Activated naive CD4-positive, alpha-beta T cell treated with anti-CD3 and anti-CD28 coated beads for 36 hours (primary cell): Measurements from ENCODE around the gene ADSL. TPM values are rescaled to one million over a fixed set of nuclear protein-coding genes. Genes with fewer than 3 reads are reported as not detected.

Experiments used
- CTCF ChIA-PET: fragments of 350-600 bp; sonication (Branson Sonifier 250); formaldehyde crosslinking; loops from one replicate; lab custom pipeline; 2021; ENCODE audit warnings: antibody characterized with exemption; lab: Charles Lee
- DNase-seq: peaks from one replicate; pipeline ENCODE4 v3.0.0-alpha.2; 2020
- H3K27ac Mint-ChIP-seq: one replicate; pipeline ENCODE4 v1.8.0; 2021; ENCODE audit warnings: mild to moderate bottlenecking, mixed read lengths
- H3K27me3 Mint-ChIP-seq: one replicate; pipeline ENCODE4 v1.8.0; 2021; ENCODE audit warnings: low read depth, mixed read lengths
- H3K36me3 Mint-ChIP-seq: one replicate; pipeline ENCODE4 v1.8.0; 2021; ENCODE audit warnings: low read depth, mixed read lengths
- H3K4me1 Mint-ChIP-seq: one replicate; pipeline ENCODE4 v1.8.0; 2021; ENCODE audit warnings: low read depth, mixed read lengths
- H3K4me3 Mint-ChIP-seq: one replicate; pipeline ENCODE4 v1.8.0; 2021; ENCODE audit warnings: mild to moderate bottlenecking, moderate library complexity, mixed read lengths
- H3K9me3 Mint-ChIP-seq: one replicate; pipeline ENCODE4 v1.8.0; 2021; ENCODE audit warnings: mixed read lengths
- intact Hi-C: fragments of 100-400 bp; cut with micrococcal nuclease; formaldehyde crosslinking; loops from one replicate; pipeline ENCODE4 v1.15.1; 2023
- total RNA-seq, 2 experiments: library from RNA; stranded (reverse); gene quantifications; one replicate each; pipeline ENCODE4 v1.2.3, GENCODE V29; 2021

ADSL gene
- total RNA-seq, 2 experiments from 2014 or later: 125 to 129 TPM

GRCh38 chr22:40345815-40346184 is 500 bp upstream of the ADSL start:
- Mint-ChIP-seq H3K27ac (peak overlapping the region; percentile 96), H3K9me3 (no peaks in the 10 kb centered on the region), H3K36me3 (peaks cover 28% of the 10 kb centered on the region), H3K27me3 (no peaks in the 10 kb centered on the region), H3K4me3 (peak overlapping the region; percentile 94), H3K4me1 (peaks cover 46% of the 10 kb centered on the region)
- DNase-seq: peak; percentile 68
- CTCF ChIA-PET: interaction anchor here (1.0 to 2.9 kb wide), 4 partner anchors 20 to 302 kb away, joined by 4 to 10 read pairs (median 6); no protein-coding TSS in a partner anchor
- intact Hi-C loops: loop anchor here (1.0 to 5.0 kb wide), 10 partner anchors 20 to 813 kb away; partner anchors contain the start of genes RPS19BP1 and TNRC6B

DNA sequence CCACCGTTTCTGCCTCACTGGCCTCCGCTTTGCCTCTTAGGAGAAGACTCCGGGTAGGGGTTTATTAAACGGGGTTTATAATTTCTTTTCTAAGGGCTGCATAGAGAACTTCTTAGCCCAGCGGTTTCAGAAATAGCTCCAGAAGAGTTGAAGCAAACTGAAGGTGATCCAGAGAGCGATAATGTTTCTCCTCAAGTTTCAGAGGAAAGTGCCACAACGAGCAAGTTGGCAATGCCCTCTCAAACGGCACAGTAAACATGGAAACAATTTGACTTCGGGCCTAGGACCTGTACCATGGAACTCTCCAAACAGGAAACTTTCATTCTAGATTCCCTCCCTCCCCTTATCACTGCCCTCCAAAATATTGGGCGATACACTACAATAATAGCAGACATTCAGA is 1.0 kb downstream of the ADSL start:
- Mint-ChIP-seq H3K9me3 (no peaks in the 10 kb centered on the region), H3K27ac (peak overlapping the region; percentile 96), H3K27me3 (no peaks in the 10 kb centered on the region), H3K4me1 (peaks cover 42% of the 10 kb centered on the region), H3K4me3 (peak overlapping the region; percentile 94), H3K36me3 (peaks cover 35% of the 10 kb centered on the region)
- CTCF ChIA-PET: interaction anchor here (0.6 to 2.9 kb wide), 40 partner anchors 9 to 813 kb away, joined by 3 to 10 read pairs (median 4); no protein-coding TSS in a partner anchor
- no peak for DNase-seq
- intact Hi-C loops: loop anchor here (2.0 to 5.0 kb wide), 5 partner anchors 144 to 815 kb away; partner anchors contain the start of gene RPS19BP1

DNA sequence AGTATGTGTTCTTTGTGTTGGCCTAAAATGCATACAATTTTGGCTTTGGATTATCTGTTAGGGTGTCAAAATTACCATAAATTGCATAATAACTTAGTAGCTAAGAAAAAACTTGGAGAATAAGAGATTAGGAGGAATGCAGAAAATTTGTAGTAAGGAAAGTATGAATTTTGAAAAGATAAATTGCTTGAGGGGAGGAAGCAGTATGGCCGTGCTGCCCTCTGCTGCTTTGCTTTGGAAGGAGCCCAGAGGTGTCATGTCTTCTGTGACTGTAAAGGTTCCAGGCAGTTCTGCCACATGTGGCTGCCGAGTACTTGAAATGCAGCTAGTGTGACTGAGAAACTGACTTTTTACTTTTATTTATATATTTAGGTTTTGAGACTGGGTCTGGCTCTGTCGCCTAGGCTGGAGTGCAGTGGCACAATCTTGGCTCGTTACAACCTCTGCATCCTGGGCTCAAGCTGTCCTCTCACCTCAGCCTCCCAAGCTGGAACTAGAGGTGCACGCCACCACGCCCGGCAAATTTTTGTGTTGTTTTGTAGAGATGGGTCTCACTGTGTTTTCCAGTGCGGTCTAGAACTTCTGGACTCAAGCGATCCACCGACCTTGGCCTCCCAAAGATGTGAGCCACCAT is 1.8 kb downstream of the ADSL start:
- H3K4me1 Mint-ChIP-seq: peaks cover 35% of the 10 kb centered on the region
- H3K27ac Mint-ChIP-seq: peak overlapping the region; percentile 96
- DNase-seq: peak; percentile 85
- CTCF ChIA-PET: interaction anchor here (0.6 to 2.9 kb wide), 48 partner anchors 8 to 814 kb away, joined by 3 to 10 read pairs (median 4); no protein-coding TSS in a partner anchor
- peaks cover 41% of the 10 kb centered on the region for H3K36me3 Mint-ChIP-seq
- no peaks in the 10 kb centered on the region for H3K9me3 Mint-ChIP-seq
- peak overlapping the region; percentile 94 for H3K4me3 Mint-ChIP-seq
- intact Hi-C loops: loop anchor here (1.0 to 5.0 kb wide), 4 partner anchors 72 to 816 kb away; partner anchors contain the start of gene RPS19BP1
- no peaks in the 10 kb centered on the region for H3K27me3 Mint-ChIP-seq

DNA sequence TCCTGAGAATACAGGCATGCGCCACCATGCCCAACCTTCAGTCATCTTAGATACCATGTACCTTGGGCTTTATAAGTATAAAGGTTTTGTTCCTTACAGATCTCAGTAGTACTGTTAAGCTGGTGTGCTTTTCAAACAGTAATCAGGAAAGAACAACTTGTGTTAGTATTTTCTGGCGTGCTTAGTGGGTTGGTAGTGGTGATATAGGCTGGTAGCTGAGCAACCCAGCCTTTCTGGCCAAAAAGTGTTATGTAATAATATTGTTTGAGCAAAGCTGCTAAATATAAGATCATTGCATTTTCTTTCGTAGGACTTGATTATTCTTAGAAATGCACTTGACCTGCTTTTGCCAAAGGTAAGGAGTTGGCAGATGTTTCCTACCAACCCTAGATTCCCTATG is 6.5 kb downstream of the ADSL start:
- no peak overlapping the region for H3K4me3 Mint-ChIP-seq
- H3K4me1 Mint-ChIP-seq: peaks cover 17% of the 10 kb centered on the region
- intact Hi-C loops: no loop called here
- no peaks in the 10 kb centered on the region for H3K27me3 Mint-ChIP-seq
- H3K27ac Mint-ChIP-seq: no peak overlapping the region
- CTCF ChIA-PET: interaction anchor here (0.6 kb wide), 2 partner anchors 471 to 950 kb away, joined by 3 to 4 read pairs; no protein-coding TSS in a partner anchor
- peaks cover 46% of the 10 kb centered on the region for H3K36me3 Mint-ChIP-seq
- H3K9me3 Mint-ChIP-seq: no peaks in the 10 kb centered on the region
- DNase-seq: no peak

DNA sequence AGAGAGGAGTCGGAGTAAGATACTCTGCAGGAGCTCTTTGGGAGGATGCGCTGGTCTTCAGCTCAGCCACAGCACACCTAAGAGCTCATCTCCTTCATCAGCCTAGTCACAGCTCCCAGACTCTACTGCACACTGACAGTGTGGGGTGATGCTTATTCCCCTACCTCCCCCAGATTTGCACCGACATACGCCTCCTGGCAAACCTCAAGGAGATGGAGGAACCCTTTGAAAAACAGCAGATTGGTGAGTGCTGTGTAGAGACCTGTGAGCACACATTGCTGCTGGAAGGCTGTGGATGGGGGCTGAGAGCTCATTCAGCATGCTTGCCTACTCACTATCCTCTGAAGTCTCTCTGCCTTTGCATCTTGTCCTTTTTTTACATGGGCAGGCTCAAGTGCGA is 14.8 kb downstream of the ADSL start:
- H3K36me3 Mint-ChIP-seq: peaks cover 71% of the 10 kb centered on the region

DNA sequence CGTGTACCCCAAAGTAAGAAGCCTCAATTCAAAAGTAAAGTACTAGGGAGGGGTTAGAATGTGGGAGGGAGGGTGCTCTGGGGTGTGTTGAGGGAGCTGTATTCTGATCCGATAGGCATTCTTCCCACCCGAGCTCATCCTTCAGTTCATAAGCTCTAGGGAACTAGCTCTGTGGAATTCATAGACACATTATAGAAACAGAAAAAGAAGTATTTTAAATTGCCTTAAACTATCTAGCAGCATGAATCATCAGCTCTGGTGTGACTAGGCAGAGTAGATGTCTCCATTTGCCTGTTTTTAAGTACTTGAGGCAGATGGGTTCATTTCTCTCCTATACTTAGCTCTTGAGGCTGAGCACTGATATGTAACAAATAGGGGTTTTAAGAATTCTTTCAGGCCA is 16.8 kb downstream of the ADSL start:
- Mint-ChIP-seq H3K27me3 (no peaks in the 10 kb centered on the region), H3K4me1 (no peaks in the 10 kb centered on the region), H3K36me3 (peaks cover 74% of the 10 kb centered on the region), H3K4me3 (no peak overlapping the region), H3K9me3 (no peaks in the 10 kb centered on the region), H3K27ac (peak overlapping the region; percentile 30)
- intact Hi-C loops: no loop called here
- no peak for DNase-seq
- CTCF ChIA-PET: interaction anchor here (1.4 kb wide), 1 partner anchor 14 kb away, joined by 5 read pairs; no protein-coding TSS in a partner anchor

More for the DNA sequence above, 14.8 kb downstream of the ADSL start:
- intact Hi-C loops: no loop called here
- CTCF ChIA-PET: interaction anchor here (0.7 kb wide), 1 partner anchor 142 kb away, joined by 3 read pairs; no protein-coding TSS in a partner anchor
- Mint-ChIP-seq H3K9me3 (no peaks in the 10 kb centered on the region), H3K4me1 (no peaks in the 10 kb centered on the region), H3K4me3 (no peak overlapping the region), H3K27me3 (no peaks in the 10 kb centered on the region), H3K27ac (peak overlapping the region; percentile 2)
- DNase-seq: no peak

- Mint-ChIP-seq H3K4me1 (no peaks in the 10 kb centered on the region), H3K4me3 (no peak overlapping the region), H3K27me3 (no peaks in the 10 kb centered on the region), H3K9me3 (no peaks in the 10 kb centered on the region), H3K27ac (no peak overlapping the region), H3K36me3 (peaks cover 71% of the 10 kb centered on the region)
- DNase-seq: no peak
- CTCF ChIA-PET: no interaction called here
- intact Hi-C loops: no loop called here
Observed at GRCh38 chr22:40364431-40364830, 18.1 kb downstream of the ADSL start.

DNA sequence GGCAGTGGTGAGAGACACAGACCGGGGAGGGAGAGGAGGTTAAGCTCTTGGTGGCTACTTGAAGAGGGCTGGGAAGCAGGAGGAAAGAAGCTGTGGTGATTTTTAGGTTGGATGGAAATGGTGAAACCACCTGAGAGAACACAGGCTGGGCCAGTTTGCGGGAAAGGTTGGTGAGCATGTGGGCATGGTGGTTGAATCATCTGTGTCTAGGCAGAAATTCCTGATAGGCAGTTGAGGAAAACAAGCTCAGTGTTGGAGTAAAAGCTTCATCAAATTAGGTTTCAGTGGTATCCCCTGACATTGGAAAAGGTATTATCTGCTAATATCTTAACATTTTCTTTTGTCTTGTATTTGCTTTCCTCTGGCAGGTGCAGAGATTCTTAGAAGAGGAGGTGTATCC is 19.8 kb downstream of the ADSL start:
- peaks cover 63% of the 10 kb centered on the region for H3K36me3 Mint-ChIP-seq
- no peak overlapping the region for H3K4me3 Mint-ChIP-seq
- peak overlapping the region; percentile 35 for H3K27ac Mint-ChIP-seq
- CTCF ChIA-PET: interaction anchor here (0.7 to 0.8 kb wide), 2 partner anchors 10 to 18 kb away, joined by 3 to 5 read pairs; no protein-coding TSS in a partner anchor
- no peak for DNase-seq
- intact Hi-C loops: no loop called here
- peaks cover 5% of the 10 kb centered on the region for H3K4me1 Mint-ChIP-seq
- no peaks in the 10 kb centered on the region for H3K27me3 Mint-ChIP-seq
- no peaks in the 10 kb centered on the region for H3K9me3 Mint-ChIP-seq

GRCh38 chr22:40367342-40367741 is 21.0 kb downstream of the ADSL start:
- H3K27ac Mint-ChIP-seq: no peak overlapping the region

DNA sequence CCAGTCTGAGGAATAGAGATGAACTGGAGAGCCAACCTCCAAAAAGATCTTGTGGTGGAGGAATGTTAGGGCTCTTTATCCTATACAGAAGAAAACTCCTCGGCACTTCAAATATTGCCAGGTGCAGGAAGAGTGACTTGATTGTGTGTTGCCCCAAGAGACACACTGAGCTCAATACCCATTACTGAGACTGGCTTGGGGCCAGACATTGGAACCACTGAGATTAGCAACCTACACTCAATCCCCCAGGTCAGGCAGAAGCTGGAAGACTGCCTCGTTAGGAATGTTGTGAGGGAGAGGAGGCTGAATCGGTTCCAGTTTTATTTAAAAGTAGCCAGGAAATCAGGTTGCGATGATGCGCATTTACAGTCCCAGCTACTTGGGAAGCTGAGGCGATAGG is 21.7 kb downstream of the ADSL start:
- Mint-ChIP-seq H3K9me3 (no peaks in the 10 kb centered on the region), H3K36me3 (peaks cover 49% of the 10 kb centered on the region), H3K4me3 (no peak overlapping the region), H3K27ac (peak overlapping the region; percentile 37), H3K27me3 (no peaks in the 10 kb centered on the region), H3K4me1 (peaks cover 19% of the 10 kb centered on the region)
- CTCF ChIA-PET: interaction anchor here (1.0 kb wide), 1 partner anchor 17 kb away, joined by 3 read pairs; no protein-coding TSS in a partner anchor
- DNase-seq: no peak
- intact Hi-C loops: no loop called here

More at GRCh38 chr22:40367342-40367741, 21.0 kb downstream of the ADSL start:
- H3K27me3 Mint-ChIP-seq: no peaks in the 10 kb centered on the region
- no peak for DNase-seq
- H3K4me1 Mint-ChIP-seq: peaks cover 12% of the 10 kb centered on the region
- CTCF ChIA-PET: interaction anchor here (1.0 kb wide), 1 partner anchor 16 kb away, joined by 3 read pairs; no protein-coding TSS in a partner anchor
- peaks cover 55% of the 10 kb centered on the region for H3K36me3 Mint-ChIP-seq
- no peak overlapping the region for H3K4me3 Mint-ChIP-seq
- no peaks in the 10 kb centered on the region for H3K9me3 Mint-ChIP-seq
- intact Hi-C loops: no loop called here

- H3K36me3 Mint-ChIP-seq: peaks cover 47% of the 10 kb centered on the region
- peaks cover 24% of the 10 kb centered on the region for H3K4me1 Mint-ChIP-seq
- CTCF ChIA-PET: no interaction called here
- H3K27me3 Mint-ChIP-seq: no peaks in the 10 kb centered on the region
- DNase-seq: no peak
- no peak overlapping the region for H3K4me3 Mint-ChIP-seq
- intact Hi-C loops: no loop called here
- H3K27ac Mint-ChIP-seq: no peak overlapping the region
- no peaks in the 10 kb centered on the region for H3K9me3 Mint-ChIP-seq
Observed at GRCh38 chr22:40368836-40369235, 22.5 kb downstream of the ADSL start.

DNA sequence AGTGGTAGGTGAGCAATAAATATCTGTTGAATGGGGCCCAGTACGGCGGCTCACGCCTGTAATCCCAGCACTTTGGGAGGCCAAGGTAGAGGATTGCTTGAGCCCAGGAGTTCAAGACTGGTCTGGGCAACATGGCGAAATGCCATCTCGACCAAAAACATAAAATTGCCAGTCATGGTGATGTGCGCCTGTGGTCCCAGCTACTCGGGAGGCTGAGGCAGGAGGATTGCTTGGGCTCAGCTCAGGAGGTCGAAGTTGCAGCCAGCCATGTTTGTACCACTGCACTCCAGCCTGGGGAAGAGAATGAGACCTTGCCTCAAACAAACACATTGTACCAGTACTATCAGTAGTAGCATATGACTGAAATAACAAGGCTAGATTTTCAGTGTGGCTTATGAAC is 28.3 kb downstream of the ADSL start:
- intact Hi-C loops: loop anchor here (5.0 kb wide), 3 partner anchors 103 to 523 kb away; partner anchors contain the start of gene MRTFA
- CTCF ChIA-PET: interaction anchor here (1.3 to 1.5 kb wide), 2 partner anchors 9 to 105 kb away, joined by 5 to 9 read pairs; no protein-coding TSS in a partner anchor
- no peak overlapping the region for H3K27ac Mint-ChIP-seq

More for the DNA sequence above, 28.3 kb downstream of the ADSL start:
- Mint-ChIP-seq H3K9me3 (no peaks in the 10 kb centered on the region), H3K4me1 (peaks cover 40% of the 10 kb centered on the region), H3K27me3 (no peaks in the 10 kb centered on the region), H3K4me3 (no peak overlapping the region), H3K36me3 (peaks cover 14% of the 10 kb centered on the region)
- DNase-seq: no peak
